Measurements from ENCODE around the gene FAM78A. TPM values are rescaled to one million over a fixed set of nuclear protein-coding genes. Genes with fewer than 3 reads are reported as not detected.

The FAM78A gene
- total and polyA plus RNA-seq, 5 donors: 37.9 to 63.8 (median 53.2) TPM

DNA sequence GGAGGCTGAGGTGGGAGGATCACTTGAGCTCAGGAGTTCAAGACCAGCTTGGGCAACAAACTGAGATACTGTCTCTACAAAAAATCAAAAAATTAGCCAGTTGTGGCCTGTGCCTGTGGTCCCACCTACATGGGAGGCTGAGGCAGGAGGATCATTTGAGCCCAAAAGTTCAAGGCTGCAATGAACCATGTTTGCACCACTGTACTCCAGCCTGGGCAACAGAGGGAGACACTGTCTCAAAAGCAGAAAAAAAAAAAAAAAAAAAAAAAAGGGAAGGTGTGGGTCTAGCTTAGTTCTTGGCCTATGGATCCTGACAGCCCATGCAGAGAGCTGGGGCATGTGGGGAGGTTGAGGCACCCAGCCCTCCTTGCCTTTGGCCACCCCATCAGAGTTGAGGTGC lies 24.1 kb upstream of the FAM78A start:
- H3K27ac ChIP-seq (ENCODE audit: low read length): peak overlapping the region; percentile 31
- H3K9me3 ChIP-seq (ENCODE audit: control insufficient read depth, low read length): no peaks in the 10 kb centered on the region
- ATAC-seq: no peak
- no peaks in the 10 kb centered on the region for H3K27me3 ChIP-seq (ENCODE audit: control insufficient read depth, insufficient read depth)
- DNase-seq: no peak
- no peak overlapping the region for H3K4me3 ChIP-seq (ENCODE audit: low read length)
- intact Hi-C loops (cut with DNase I): no loop called here
- H3K4me1 ChIP-seq (ENCODE audit: control insufficient read depth, insufficient read depth, low read length): peaks cover 11% of the 10 kb centered on the region

DNA sequence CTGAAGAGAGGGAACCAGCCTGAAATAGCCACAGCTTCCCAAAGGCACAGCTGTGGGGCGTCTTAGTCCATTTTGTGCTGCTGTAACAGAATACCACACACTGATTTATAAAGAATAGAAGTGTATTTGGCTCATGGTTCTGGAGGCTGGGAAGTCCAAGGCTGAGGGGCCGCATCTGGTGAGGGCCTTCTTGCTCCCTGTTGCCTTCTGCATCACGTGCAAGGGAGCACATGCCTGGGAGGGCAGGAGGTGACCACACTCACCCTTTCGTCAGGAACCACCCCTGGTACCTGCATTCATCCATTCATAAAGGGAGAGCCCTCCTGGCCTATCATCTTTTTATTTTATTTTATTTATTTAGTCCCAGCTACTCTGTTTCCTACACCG lies 23.6 kb upstream of the FAM78A start:
- WGBS: 67% methylated on average over 5 of the region's 5 CpGs
- no peak for DNase-seq
- intact Hi-C loops (cut with DNase I): no loop called here
- peaks cover 11% of the 10 kb centered on the region for H3K4me1 ChIP-seq (ENCODE audit: control insufficient read depth, insufficient read depth, low read length)
- H3K9me3 ChIP-seq (ENCODE audit: control insufficient read depth, low read length): no peaks in the 10 kb centered on the region
- H3K27me3 ChIP-seq (ENCODE audit: control insufficient read depth, insufficient read depth): no peaks in the 10 kb centered on the region
- peak overlapping the region; percentile 74 for H3K27ac ChIP-seq (ENCODE audit: low read length)
- ATAC-seq: no peak
- H3K4me3 ChIP-seq (ENCODE audit: low read length): no peak overlapping the region

DNA sequence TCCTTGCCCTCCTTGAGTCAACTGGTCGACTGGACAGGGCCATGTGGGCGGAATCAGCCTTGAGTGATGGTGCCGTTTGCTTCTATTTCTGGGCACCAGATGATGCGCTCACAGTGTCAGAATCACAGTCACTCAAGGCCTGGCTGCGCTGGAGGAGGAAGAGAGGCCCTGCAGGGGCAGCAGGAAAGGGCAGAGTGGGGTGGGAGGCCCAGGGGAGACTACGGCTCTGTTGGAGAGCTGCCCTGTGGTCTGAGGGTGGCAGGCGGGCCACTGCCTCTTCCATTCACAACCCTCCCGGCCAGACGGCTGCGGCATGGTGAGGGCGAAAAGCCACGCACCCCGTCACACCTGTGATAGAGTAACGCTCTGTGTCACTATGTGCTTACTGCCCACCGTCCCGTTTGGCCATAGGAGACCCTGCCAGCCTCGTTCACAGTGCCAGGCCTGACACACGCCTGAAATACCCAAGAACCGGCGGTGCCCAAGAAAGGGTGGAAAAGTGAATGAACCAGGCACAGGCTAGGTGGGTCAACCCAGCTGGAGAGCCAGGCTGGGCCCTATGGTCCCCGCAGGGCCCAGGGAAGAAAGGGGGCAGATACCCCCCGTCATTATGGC lies 23.1 kb upstream of the FAM78A start:
- H3K4me3 ChIP-seq (ENCODE audit: low read length): no peak overlapping the region
- peak; percentile 46 to 72 for ATAC-seq
- peaks cover 11% of the 10 kb centered on the region for H3K4me1 ChIP-seq (ENCODE audit: control insufficient read depth, insufficient read depth, low read length)
- H3K27ac ChIP-seq (ENCODE audit: low read length): peak overlapping the region; percentile 74
- H3K9me3 ChIP-seq (ENCODE audit: control insufficient read depth, low read length): no peaks in the 10 kb centered on the region
- peak; percentile 49 to 82 (median 71) for DNase-seq
- no peaks in the 10 kb centered on the region for H3K27me3 ChIP-seq (ENCODE audit: control insufficient read depth, insufficient read depth)
- intact Hi-C loops (cut with DNase I): no loop called here
- whole genome bisulfite sequencing: 60% methylated on average over 22 of the region's 22 CpGs

DNA sequence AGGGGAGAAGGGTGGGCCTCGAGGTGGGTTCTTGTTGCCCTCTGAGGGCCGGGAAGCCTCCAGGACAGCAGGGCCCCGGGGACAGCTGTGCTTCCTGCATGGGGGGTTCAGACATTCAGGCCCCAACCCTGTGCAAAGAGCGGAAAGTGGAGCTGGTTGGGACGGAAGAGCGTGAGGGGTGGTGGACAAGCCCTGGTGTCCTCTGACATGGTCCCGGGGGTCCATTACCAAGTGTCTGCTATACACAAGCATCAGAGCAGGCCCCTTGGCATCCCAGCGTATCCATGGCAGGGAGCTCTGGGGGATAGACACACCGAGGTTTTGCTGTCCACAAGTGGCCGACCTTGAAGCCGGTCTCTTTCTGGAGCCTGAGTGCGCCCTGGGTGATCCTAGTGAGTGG lies 22.5 kb upstream of the FAM78A start:
- no peak for ATAC-seq
- H3K4me3 ChIP-seq (ENCODE audit: low read length): no peak overlapping the region
- intact Hi-C loops (cut with DNase I): no loop called here

DNA sequence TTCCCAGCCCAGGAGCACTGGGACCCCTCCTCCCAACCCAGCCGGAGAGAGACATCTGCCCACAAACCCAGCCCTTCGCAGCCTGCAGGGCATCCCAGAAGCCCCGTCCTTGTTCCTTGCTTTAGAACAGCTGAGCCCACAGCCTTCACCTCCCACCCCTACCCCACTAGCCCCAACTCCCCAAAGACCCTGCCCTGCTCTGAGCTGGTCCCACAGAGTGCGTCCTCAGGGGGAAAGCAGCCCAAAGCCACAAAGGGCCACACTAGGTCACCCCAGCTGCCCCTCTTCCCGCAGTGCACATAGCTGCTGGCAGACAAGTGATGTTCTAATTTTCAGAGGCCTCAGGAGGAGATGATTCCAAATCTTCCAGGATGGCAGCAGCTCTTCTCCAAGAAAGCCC lies 22.0 kb upstream of the FAM78A start:
- H3K27ac ChIP-seq (ENCODE audit: low read length): peak overlapping the region; percentile 74
- no peaks in the 10 kb centered on the region for H3K9me3 ChIP-seq (ENCODE audit: control insufficient read depth, low read length)
- ATAC-seq (peak; percentile 2 to 3), DNase-seq (peak in 2 of 3 donors; percentile 13 to 46)
- WGBS: 71% methylated on average over 5 of the region's 5 CpGs
- H3K4me3 ChIP-seq (ENCODE audit: low read length): no peak overlapping the region
- intact Hi-C loops (cut with DNase I): no loop called here
- H3K27me3 ChIP-seq (ENCODE audit: control insufficient read depth, insufficient read depth): no peaks in the 10 kb centered on the region
- H3K4me1 ChIP-seq (ENCODE audit: control insufficient read depth, insufficient read depth, low read length): peaks cover 11% of the 10 kb centered on the region

More for the DNA sequence above, 22.5 kb upstream of the FAM78A start:
- peak overlapping the region; percentile 74 for H3K27ac ChIP-seq (ENCODE audit: low read length)
- DNase-seq: peak in 1 of 3 donors; percentile 17
- H3K4me1 ChIP-seq (ENCODE audit: control insufficient read depth, insufficient read depth, low read length): peaks cover 11% of the 10 kb centered on the region
- no peaks in the 10 kb centered on the region for H3K27me3 ChIP-seq (ENCODE audit: control insufficient read depth, insufficient read depth)
- no peaks in the 10 kb centered on the region for H3K9me3 ChIP-seq (ENCODE audit: control insufficient read depth, low read length)
- 91% methylated on average over 12 of the region's 12 CpGs for whole genome bisulfite sequencing

DNA sequence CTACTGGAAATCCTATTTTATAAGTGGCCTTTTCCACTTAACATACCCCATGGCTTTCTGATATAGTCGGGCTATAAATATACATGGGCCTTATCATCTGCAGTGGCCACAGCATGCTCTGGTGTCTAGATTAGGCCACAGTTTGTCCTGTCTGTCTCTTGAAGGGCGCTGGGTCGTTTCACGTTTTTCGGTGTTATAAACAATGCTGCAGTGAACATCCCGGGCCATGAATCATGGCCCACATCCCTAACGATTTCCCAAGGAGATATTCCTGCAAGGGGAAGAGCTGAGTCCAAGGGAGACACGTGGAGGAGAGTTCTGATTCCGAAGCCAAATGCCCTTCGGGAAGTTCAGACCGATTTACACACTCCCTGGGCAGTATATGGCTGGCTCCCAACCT lies 21.6 kb upstream of the FAM78A start:
- Histone ChIP-seq H3K9me3 (ENCODE audit: control insufficient read depth, low read length) (no peaks in the 10 kb centered on the region), H3K27me3 (ENCODE audit: control insufficient read depth, insufficient read depth) (no peaks in the 10 kb centered on the region), H3K4me3 (ENCODE audit: low read length) (no peak overlapping the region), H3K27ac (ENCODE audit: low read length) (peak overlapping the region; percentile 74), H3K4me1 (ENCODE audit: control insufficient read depth, insufficient read depth, low read length) (peaks cover 11% of the 10 kb centered on the region)
- 37% methylated on average over 11 of the region's 11 CpGs for WGBS
- intact Hi-C loops (cut with DNase I): no loop called here
- no peak for DNase-seq
- peak; percentile 46 to 53 for ATAC-seq

DNA sequence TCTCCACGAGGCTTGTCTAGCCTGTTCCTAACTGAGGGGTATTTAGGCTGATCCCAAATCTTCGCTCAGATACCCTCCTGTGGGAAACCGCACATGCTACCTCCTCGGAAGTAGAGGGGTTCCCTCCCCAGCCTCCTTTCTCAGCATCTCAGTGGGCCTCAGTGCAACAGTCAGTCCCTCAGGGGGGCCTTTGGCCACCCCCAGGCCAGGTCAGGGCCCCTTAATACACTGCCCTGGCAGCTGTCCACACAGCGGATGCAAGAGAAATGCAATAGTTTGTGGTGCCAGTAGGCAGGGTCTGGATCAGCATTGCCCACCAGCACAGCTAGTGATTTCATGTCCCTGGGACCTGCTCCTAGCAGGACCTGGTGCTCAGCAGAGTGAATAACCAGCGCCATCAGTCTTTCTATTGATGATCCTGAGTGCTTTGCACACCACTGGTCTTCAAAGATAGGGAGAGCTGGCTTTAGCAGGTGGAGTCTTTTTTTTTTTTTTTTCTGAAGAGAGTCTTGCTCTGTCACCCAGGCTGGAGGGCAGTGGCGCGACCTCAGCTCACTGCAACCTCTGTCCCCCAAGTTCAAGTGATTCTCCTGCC lies 20.7 kb upstream of the FAM78A start:
- WGBS: 76% methylated on average over 8 of the region's 8 CpGs
- Histone ChIP-seq H3K4me3 (ENCODE audit: low read length) (no peak overlapping the region), H3K9me3 (ENCODE audit: control insufficient read depth, low read length) (no peaks in the 10 kb centered on the region), H3K4me1 (ENCODE audit: control insufficient read depth, insufficient read depth, low read length) (peaks cover 8% of the 10 kb centered on the region), H3K27ac (ENCODE audit: low read length) (peak overlapping the region; percentile 94), H3K27me3 (ENCODE audit: control insufficient read depth, insufficient read depth) (no peaks in the 10 kb centered on the region)
- peak in 1 of 3 donors; percentile 30 for DNase-seq
- no peak for ATAC-seq
- intact Hi-C loops (cut with DNase I): no loop called here

DNA sequence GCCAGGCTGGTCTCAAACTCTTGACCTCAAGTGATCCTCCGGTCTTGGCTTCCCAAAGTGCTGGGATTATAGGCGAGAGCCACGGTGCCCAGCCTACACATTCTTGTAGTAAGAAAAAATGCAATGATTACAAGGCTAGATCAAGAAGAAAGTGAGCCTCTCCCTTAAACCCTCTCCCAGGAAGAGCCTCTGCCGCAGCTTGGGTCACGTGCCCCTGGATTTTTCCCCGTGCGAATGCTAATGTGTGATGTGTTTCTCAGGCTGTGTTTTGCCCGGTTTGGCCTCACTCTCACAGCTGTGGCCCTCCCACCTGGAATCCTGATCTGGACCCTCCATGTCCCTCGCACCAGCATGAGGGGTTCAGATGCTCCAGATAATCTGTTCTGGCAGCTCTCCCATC lies 20.1 kb upstream of the FAM78A start:
- intact Hi-C loops (cut with DNase I): no loop called here
- Histone ChIP-seq H3K27ac (ENCODE audit: low read length) (peak overlapping the region; percentile 94), H3K9me3 (ENCODE audit: control insufficient read depth, low read length) (no peaks in the 10 kb centered on the region), H3K4me1 (ENCODE audit: control insufficient read depth, insufficient read depth, low read length) (peaks cover 10% of the 10 kb centered on the region), H3K27me3 (ENCODE audit: control insufficient read depth, insufficient read depth) (no peaks in the 10 kb centered on the region), H3K4me3 (ENCODE audit: low read length) (no peak overlapping the region)
- ATAC-seq (no peak), DNase-seq (peak in 1 of 3 donors; percentile 28)
- 68% methylated on average over 9 of the region's 9 CpGs for WGBS

DNA sequence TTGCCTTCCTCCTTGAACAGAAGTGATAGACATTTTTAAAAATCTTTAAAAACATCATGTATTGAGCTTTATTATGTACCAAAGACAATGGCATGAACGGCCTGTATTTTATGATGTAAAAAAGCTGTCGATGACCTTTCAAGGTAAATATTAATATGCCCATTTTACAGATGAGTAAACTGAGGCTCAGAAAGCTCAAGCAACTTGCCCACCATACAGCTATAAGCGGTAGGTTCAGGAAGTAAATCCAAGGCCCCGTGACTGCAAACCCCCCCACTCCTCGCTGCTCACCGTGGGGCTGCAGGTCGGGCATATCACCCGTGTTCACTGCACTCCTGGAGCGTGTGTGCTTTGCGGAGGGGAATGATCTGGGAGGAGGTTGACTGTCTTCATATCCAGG lies 16.6 kb upstream of the FAM78A start:
- DNase-seq (no peak), ATAC-seq (no peak)
- Histone ChIP-seq H3K27ac (ENCODE audit: low read length) (peak overlapping the region; percentile 46), H3K27me3 (ENCODE audit: control insufficient read depth, insufficient read depth) (no peaks in the 10 kb centered on the region), H3K9me3 (ENCODE audit: control insufficient read depth, low read length) (no peaks in the 10 kb centered on the region), H3K4me3 (ENCODE audit: low read length) (no peak overlapping the region), H3K4me1 (ENCODE audit: control insufficient read depth, insufficient read depth, low read length) (peaks cover 2% of the 10 kb centered on the region)
- WGBS: 85% methylated on average over 10 of the region's 10 CpGs
- intact Hi-C loops (cut with DNase I): no loop called here

DNA sequence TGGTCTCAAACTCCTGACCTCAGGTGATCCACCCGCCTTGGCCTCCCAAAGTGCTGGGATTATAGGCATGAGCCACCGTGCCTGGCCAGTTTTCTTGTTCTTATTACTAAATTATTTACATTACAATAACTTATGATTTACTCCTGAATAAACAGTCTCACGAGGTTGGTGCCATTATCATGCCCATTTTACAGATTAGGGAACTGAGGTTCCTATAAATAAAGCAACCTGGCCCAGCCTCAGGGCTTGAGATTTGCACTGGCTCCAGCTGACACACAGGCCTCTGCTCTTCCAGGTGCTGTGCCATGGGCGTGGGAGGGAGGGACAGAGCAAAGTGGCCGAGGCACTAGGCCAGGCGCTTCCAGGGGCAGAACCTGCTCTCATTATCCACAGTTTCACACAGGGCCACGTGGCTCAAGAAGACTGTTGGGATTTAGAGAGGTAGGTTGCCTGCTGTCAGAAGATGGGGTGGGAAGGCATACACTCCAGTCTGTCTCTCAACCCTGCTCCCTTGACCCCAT lies 15.5 kb upstream of the FAM78A start:
- Histone ChIP-seq H3K4me3 (ENCODE audit: low read length) (no peak overlapping the region), H3K4me1 (ENCODE audit: control insufficient read depth, insufficient read depth, low read length) (peaks cover 2% of the 10 kb centered on the region)
- peak in 1 of 3 donors; percentile 60 for DNase-seq

DNA sequence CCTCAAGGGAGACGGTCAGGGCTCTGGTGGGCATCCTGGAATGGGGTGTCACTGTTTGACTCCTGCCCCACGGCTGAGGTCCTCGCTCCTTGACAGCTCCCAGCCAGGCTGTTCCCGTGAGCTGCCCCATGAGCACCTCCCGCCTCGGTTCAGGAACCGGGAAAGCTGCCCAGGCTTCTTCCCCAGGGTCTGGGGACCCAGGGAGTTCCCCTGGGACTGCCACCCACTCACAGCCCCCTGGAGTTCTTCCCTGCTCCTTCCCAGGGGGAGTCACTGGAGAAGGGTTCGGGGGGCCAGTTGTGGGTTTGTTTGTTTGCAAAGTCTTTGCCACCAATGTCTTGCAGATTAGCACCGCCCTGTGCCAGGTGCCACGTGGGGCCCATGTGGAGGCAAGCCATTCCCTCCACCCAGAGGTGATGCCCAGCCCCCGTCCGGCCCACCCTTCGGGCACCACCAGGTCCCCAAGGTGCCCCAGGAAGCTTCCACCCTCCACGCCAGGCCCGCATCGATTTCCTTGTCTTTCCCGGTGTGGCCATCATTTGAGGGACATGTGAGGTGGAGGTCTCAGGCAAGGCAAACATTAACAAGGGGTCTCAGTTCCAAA lies 14.6 kb upstream of the FAM78A start:
- H3K4me1 ChIP-seq (ENCODE audit: control insufficient read depth, insufficient read depth, low read length): peaks cover 2% of the 10 kb centered on the region

More for the DNA sequence above, 15.5 kb upstream of the FAM78A start:
- Histone ChIP-seq H3K27ac (ENCODE audit: low read length) (peak overlapping the region; percentile 61), H3K27me3 (ENCODE audit: control insufficient read depth, insufficient read depth) (no peaks in the 10 kb centered on the region), H3K9me3 (ENCODE audit: control insufficient read depth, low read length) (no peaks in the 10 kb centered on the region)
- intact Hi-C loops (cut with DNase I): no loop called here
- no peak for ATAC-seq
- 74% methylated on average over 7 of the region's 7 CpGs for WGBS

More for the DNA sequence above, 14.6 kb upstream of the FAM78A start:
- Histone ChIP-seq H3K4me3 (ENCODE audit: low read length) (peak overlapping the region; percentile 47), H3K9me3 (ENCODE audit: control insufficient read depth, low read length) (no peaks in the 10 kb centered on the region), H3K27ac (ENCODE audit: low read length) (peak overlapping the region; percentile 80), H3K27me3 (ENCODE audit: control insufficient read depth, insufficient read depth) (no peaks in the 10 kb centered on the region)
- no peak for ATAC-seq
- peak in 2 of 3 donors; percentile 65 to 73 for DNase-seq
- intact Hi-C loops (cut with DNase I): no loop called here
- 63% methylated on average over 17 of the region's 17 CpGs for WGBS

All from right cardiac atrium (tissue), 5 donors.